ENCODE results near the gene SRPX.

Gene SRPX

GRCh38 chrX:38211891-38212635, 8.6 kb downstream of the SRPX start:
- peak; percentile 47 for DNase-seq (ENCODE audit: low read depth, low spot score)

GRCh38 chrX:38206542-38206941, 14.1 kb downstream of the SRPX start:
- no peak for DNase-seq (ENCODE audit: low read depth, low spot score)

GRCh38 chrX:38206036-38206435, 14.6 kb downstream of the SRPX start:
- DNase-seq (ENCODE audit: low read depth, low spot score), result no peak

- no peak for DNase-seq (ENCODE audit: low read depth, low spot score)
Observed at GRCh38 chrX:38205039-38205438, 15.6 kb downstream of the SRPX start.

GRCh38 chrX:38192007-38192810, 28.5 kb downstream of the SRPX start:
- DNase-seq (ENCODE audit: low read depth, low spot score), result peak; percentile 15

- DNase-seq (ENCODE audit: low read depth, low spot score), result no peak
Observed at GRCh38 chrX:38189431-38190250, 31.0 kb downstream of the SRPX start.

GRCh38 chrX:38183596-38183995, 37.1 kb downstream of the SRPX start:
- DNase-seq (ENCODE audit: low read depth, low spot score), result no peak

- no peak for DNase-seq (ENCODE audit: low read depth, low spot score)
Observed at GRCh38 chrX:38181357-38181756, 39.3 kb downstream of the SRPX start.

GRCh38 chrX:38178396-38178795, 42.3 kb downstream of the SRPX start:
- no peak for DNase-seq (ENCODE audit: low read depth, low spot score)

GRCh38 chrX:38175139-38175538, 45.5 kb downstream of the SRPX start:
- peak; percentile 63 for DNase-seq (ENCODE audit: low read depth, low spot score)

- peak; percentile 29 for DNase-seq (ENCODE audit: low read depth, low spot score)
Observed at GRCh38 chrX:38172596-38172995, 48.1 kb downstream of the SRPX start.

- DNase-seq (ENCODE audit: low read depth, low spot score), result no peak
Observed at GRCh38 chrX:38170556-38170955, 50.1 kb downstream of the SRPX start.

- no peak for DNase-seq (ENCODE audit: low read depth, low spot score)
Observed at GRCh38 chrX:38166478-38167083, 54.1 kb downstream of the SRPX start.

GRCh38 chrX:38165023-38165422, 55.6 kb downstream of the SRPX start:
- no peak for DNase-seq (ENCODE audit: low read depth, low spot score)

GRCh38 chrX:38163193-38163592, 57.5 kb downstream of the SRPX start:
- no peak for DNase-seq (ENCODE audit: low read depth, low spot score)

GRCh38 chrX:38156838-38157237, 63.8 kb downstream of the SRPX start:
- DNase-seq (ENCODE audit: low read depth, low spot score), result no peak

- DNase-seq (ENCODE audit: low read depth, low spot score), result no peak
Observed at GRCh38 chrX:38154818-38155217, 65.9 kb downstream of the SRPX start.

GRCh38 chrX:38154340-38154739, 66.3 kb downstream of the SRPX start:
- no peak for DNase-seq (ENCODE audit: low read depth, low spot score)

- no peak for DNase-seq (ENCODE audit: low read depth, low spot score)
Observed at GRCh38 chrX:38151441-38151840, 69.2 kb downstream of the SRPX start.

GRCh38 chrX:38150993-38151392, 69.7 kb downstream of the SRPX start:
- DNase-seq (ENCODE audit: low read depth, low spot score), result no peak

GRCh38 chrX:38149016-38149415, 71.7 kb downstream of the SRPX start:
- DNase-seq (ENCODE audit: low read depth, low spot score), result no peak

- no peak for DNase-seq (ENCODE audit: low read depth, low spot score)
Observed at GRCh38 chrX:38142610-38143009, 78.1 kb downstream of the SRPX start.

Data from ELF-1 (cell line).